GM19240 (cell line): Measurements from ENCODE around the gene CFAP299.

Experiments used
- DNase-seq: peaks from one replicate; pipeline ENCODE4 v3.0.0; 2011; ENCODE audit warnings: low spot score; ENCODE audit not compliant: insufficient read length

CFAP299 gene

DNA sequence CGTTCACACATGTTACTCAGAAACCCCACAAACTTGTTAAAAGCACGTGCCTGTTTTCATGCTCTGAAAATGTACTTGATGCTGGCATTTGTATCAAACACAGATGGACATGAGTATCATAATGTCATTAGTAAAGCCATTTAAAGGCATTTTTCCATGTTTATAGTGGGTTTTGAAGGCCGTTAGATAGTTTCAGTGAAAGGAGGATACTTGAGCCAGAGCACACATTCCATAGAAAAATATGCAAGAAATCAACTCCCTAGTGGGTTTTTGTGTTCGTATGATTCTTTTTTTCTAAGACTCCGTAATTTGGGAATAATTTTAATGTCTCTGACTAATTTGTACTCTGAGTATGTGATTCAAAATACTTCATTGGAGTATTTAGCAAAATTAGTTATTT, 478.7 kb downstream of the CFAP299 start:
- DNase-seq, result no peak

- DNase-seq, result no peak
Observed at GRCh38 chr4:80831383-80832361, 496.1 kb downstream of the CFAP299 start.

DNA sequence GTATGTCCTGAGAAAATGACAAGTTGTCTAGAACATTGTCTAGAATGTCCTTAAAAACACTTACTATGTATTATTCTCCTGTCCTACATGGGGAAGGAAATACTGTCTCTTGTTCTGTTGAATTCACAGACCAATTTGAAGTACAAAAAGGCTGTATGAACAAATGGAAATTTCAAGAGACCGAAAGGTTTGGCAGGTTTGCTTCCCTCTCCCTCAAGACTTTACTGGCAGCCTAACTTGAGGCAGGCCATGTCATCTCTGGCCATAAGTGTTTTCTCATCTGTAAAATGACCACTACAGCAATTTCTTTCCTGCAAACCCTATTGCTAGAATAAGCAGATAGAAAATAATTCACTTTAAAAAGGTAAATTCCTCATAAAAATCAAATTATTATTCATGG, 503.8 kb downstream of the CFAP299 start:
- no peak for DNase-seq

DNA sequence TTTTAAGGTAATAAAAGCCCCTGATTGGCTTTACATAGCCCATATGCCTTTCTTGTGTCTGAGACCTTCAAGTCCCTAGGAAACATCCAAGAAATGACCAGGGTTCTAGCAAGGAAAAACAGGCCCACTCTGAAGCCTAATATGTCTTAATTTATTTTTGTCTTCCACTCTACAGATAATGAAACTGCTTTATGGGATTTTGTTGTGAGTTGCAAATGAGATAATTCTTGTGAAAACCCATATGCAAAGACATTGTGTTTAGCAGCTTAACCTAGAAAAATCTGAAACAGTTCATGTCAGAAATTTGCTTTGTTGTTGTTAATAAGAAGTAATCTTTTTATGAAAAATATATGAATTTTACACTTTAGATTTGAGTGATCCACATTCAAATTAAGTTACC, 504.3 kb downstream of the CFAP299 start:
- no peak for DNase-seq

DNA sequence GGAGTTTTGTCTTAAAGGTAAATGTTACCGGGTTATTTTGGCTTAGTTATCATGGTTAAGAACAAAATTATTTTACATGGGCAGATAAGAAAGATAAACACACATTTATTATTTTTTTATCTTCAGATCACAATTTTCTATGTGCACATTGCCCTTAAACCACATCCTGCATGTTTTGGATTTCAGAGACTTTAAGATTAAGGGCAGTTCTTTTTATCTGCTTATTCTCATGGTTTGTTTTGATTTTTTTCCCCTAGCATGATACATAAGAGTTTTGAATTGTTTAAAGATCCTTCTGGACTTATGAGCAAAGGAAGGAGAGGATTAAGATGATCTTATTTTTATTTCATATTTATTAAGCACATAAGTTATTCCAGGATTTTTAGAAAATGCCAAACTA, 504.9 kb downstream of the CFAP299 start:
- no peak for DNase-seq

- no peak for DNase-seq
Observed at GRCh38 chr4:80841587-80842281, 506.2 kb downstream of the CFAP299 start.

GRCh38 chr4:80846210-80846609, 510.7 kb downstream of the CFAP299 start:
- DNase-seq, result no peak

DNA sequence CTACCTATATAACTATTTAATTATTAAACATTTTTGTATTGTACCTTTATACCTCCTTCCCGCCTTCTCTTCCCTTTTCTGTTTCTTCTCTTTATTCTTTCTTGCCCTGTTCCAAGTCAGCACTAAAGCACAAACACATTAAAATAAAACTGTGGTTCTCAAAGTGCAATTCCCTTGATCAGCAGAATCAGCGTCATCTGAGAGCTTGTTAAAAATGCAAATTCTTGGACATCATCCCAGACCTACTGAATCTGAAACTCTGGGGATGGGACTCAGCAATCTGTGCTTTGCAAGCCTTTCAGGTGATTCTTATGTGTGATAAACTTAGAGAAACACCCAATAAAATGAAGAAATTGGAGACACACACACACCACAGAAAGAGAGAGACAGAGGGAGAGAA, 516.5 kb downstream of the CFAP299 start:
- DNase-seq, result no peak

DNA sequence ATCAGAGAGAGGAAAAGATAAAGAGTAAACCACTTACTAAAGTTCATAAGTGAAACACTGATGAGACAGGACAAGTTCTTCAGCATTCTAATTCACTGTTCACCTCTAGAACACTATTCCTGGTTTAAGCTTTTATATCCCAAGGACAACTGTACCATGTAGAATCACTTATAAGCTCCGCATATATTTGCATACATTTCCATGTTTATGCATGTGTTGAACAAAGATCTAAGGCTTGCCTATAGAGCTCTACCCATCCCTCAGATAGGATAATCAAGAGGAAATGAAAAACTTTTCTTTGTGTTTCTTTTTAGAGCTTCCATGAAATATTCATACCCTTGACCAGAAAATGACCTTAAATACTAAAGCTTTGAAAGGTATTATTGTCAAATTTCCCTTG, 538.0 kb downstream of the CFAP299 start:
- DNase-seq, result no peak

DNA sequence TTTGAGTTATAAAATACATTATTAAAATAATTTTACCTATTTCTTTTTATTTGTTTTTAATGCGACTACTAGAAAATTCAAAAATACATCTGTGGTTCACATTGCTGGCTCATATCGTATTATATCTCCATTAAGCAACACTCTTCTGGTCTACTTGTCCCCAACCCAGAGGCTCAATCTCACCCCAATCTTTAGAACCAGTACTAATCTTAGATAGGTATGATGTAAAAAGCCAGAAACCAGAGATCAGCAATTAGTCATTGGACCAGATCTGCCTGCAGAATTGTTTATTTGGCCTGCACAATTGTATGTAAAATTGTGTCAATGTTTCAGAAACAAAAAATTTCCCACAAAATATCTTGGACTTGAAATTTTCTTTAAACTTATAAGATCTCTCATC, 539.4 kb downstream of the CFAP299 start:
- DNase-seq, result no peak

DNA sequence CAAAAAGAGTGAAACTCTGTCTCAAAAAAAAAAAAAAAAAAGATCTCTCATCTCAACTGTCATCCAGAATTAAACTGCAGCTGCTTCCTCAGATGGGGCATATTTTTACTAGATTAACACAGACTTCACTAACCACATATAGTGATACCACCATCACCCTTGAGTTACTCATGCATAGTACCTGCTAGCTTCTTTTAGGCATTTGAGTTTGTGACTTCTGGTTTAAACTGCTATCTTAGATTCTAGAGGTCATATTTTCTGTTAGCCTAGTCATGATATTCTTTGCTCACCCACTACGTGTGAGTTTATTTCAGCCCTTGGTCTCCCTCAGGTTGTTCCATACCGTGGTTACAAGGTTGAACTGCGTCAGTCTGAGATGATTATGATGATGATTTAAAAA, 540.1 kb downstream of the CFAP299 start:
- DNase-seq, result no peak

- peak; percentile 13 for DNase-seq
Observed at GRCh38 chr4:80876810-80877209, 541.3 kb downstream of the CFAP299 start.

DNA sequence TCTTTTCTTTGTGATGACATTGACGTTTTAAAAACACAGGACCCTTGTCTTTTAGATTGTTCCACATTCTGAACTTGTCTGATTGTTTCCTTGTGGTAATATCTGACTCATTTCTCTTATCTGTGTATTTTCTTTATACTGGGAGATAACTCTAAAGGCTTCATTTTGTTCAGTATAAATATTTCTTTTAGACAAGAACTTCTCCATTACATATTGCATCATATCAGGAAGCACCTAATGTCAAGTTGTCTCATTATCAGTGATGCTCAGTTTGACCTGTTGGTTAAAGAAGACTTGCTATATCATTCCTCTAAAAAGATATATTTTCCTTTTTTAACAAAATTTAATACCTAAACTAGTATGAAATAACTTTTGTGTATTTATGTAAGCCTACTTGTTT, 542.7 kb downstream of the CFAP299 start:
- DNase-seq, result no peak

GRCh38 chr4:80897537-80898303, 562.2 kb downstream of the CFAP299 start:
- no peak for DNase-seq

DNA sequence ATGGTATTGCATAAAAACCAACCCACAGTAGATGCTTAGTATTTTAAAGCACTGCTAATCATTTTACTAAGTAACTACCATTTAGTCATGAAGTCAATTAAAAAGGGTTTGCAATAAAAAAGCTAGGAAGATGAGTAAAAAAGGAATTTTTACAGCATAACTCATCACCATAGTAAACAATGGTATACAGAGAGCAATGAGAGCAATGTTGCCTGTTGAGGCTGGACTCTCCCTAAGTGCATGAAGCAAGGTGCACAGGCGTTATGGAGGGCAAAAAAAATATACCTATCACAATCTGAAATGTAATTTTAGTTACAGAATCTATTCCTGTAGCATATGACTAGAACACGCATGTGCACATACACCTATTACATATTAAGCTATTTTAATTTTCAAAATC, 565.4 kb downstream of the CFAP299 start:
- DNase-seq, result no peak

DNA sequence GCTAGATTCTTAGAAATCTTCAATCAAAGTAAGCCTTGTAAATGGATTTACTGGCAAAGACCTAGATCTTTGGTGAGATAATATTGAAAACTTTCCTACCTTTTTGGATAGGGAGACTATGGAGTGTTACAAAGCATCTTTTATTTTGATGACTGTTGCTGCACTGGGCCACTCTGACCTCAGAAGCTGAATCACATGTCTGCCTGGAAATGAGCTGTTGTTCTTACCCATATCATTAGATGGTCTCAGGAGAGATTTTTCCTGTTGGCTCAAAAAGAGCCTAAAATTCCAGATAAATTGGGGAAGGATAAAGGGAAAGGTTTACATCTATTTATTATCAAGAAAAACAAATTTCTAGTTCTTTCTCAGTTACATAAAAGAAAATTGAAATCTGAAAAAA, 567.5 kb downstream of the CFAP299 start:
- no peak for DNase-seq

DNA sequence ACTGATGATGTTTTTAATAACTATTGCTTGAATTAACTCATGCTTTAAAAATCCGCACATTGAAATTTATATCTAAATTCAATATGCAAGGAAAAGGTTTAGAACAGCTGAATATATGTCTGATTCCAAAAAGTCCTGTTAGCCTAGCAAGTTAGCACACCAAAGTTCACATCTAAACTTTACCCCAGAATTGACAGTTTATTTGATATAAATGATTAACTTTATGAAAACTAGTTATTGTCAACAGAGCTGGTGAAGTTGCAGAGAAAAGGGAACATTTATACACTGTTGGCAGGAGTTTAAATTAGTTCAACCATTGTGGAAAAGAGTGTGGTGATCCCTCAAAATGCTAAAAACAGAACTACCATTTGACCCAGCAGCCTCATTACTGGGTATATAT, 574.4 kb downstream of the CFAP299 start:
- DNase-seq, result no peak

GRCh38 chr4:80911458-80911857, 575.9 kb downstream of the CFAP299 start:
- no peak for DNase-seq

- no peak for DNase-seq
Observed at GRCh38 chr4:80912350-80912749, 576.8 kb downstream of the CFAP299 start.

- no peak for DNase-seq
Observed at GRCh38 chr4:80913381-80913780, 577.9 kb downstream of the CFAP299 start.

GRCh38 chr4:80916770-80917169, 581.2 kb downstream of the CFAP299 start:
- no peak for DNase-seq

DNA sequence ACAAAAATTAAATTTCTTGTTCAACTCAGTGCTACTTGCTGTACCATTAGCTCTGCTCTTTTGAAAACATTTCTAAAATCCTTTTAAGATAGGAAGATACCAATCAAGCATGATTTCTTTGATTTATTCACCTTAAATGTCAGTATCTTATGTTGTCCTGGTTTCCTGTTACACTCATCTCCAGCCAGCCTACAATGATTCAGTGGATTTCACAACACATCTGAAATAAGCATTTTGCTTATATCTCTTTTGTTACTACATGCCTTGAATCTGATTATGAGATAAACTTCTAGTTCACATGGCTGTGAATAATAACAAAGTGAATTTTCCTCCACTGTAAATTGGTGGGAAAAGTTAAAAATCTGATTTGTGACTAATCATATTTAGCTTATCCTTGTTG, 582.5 kb downstream of the CFAP299 start:
- no peak for DNase-seq
